ENCODE results near the gene SFSWAP. TPM values are rescaled to one million over a fixed set of nuclear protein-coding genes. Genes with fewer than 3 reads are reported as not detected.

The SFSWAP gene
- total and polyA plus RNA-seq, 4 donors: 6.1 to 21.6 (median 10.1) TPM

GRCh38 chr12:131711551-131712205 is 788 bp downstream of the SFSWAP start:
- peaks cover 11 to 23% (median 18%) of the 10 kb centered on the region in 4 donors for H3K4me1 ChIP-seq (ENCODE audit: control insufficient read depth in 4 of 4, insufficient read depth in 4 of 4, low read length in 3 of 4)
- no peaks in the 10 kb centered on the region for H3K9me3 ChIP-seq (ENCODE audit: control insufficient read depth in 4 of 4, low read length in 3 of 4)
- no peak for DNase-seq (ENCODE audit: low spot score)
- TF ChIP-seq MAX (IDR thresholded peaks at IDR 0.05) (no peak), FOXA1 (IDR thresholded peaks at IDR 0.05) (no peak), REST (IDR thresholded peaks at IDR 0.05) (no peak), GABPA (IDR thresholded peaks at IDR 0.05 in 1 of 2, conservative IDR thresholded peaks at IDR 0.05 in 1 of 2) (no peak), ATF3 (IDR thresholded peaks at IDR 0.05) (no peak)
- 1% methylated on average over 37 of the region's 37 CpGs for WGBS
- no peaks in the 10 kb centered on the region for H3K27me3 ChIP-seq (ENCODE audit: control insufficient read depth in 4 of 4, insufficient read depth in 4 of 4, low read length in 3 of 4)
- no peak overlapping the region for H3K27ac ChIP-seq (ENCODE audit: low read depth in 1 of 2, low read length in 2 of 2)
- H3K4me3 ChIP-seq (ENCODE audit: low read depth in 1 of 3, low read length in 3 of 3): peak overlapping the region; percentile 75 to 91 (median 85)
- H3K9ac ChIP-seq (ENCODE audit: low read depth in 1 of 2, low read length in 2 of 2): peak overlapping the region; percentile 74 to 92
- H3K36me3 ChIP-seq (ENCODE audit: control insufficient read depth in 4 of 4, insufficient read depth in 3 of 4, low read depth in 1 of 4, low read length in 3 of 4): peaks cover 12 to 29% (median 28%) of the 10 kb centered on the region in 4 donors

GRCh38 chr12:131713349-131713748 is 2.5 kb downstream of the SFSWAP start:
- H3K36me3 ChIP-seq (ENCODE audit: control insufficient read depth in 4 of 4, insufficient read depth in 3 of 4, low read depth in 1 of 4, low read length in 3 of 4): peaks cover 14 to 39% (median 37%) of the 10 kb centered on the region in 4 donors
- no peaks in the 10 kb centered on the region for H3K27me3 ChIP-seq (ENCODE audit: control insufficient read depth in 4 of 4, insufficient read depth in 4 of 4, low read length in 3 of 4)
- H3K27ac ChIP-seq (ENCODE audit: low read depth in 1 of 2, low read length in 2 of 2): no peak overlapping the region
- H3K4me1 ChIP-seq (ENCODE audit: control insufficient read depth in 4 of 4, insufficient read depth in 4 of 4, low read length in 3 of 4): peaks cover 11 to 23% (median 18%) of the 10 kb centered on the region in 4 donors
- no peak overlapping the region for H3K9ac ChIP-seq (ENCODE audit: low read depth in 1 of 2, low read length in 2 of 2)
- no peak for DNase-seq (ENCODE audit: low spot score)
- H3K4me3 ChIP-seq (ENCODE audit: low read depth in 1 of 3, low read length in 3 of 3): no peak overlapping the region
- TF ChIP-seq YY1 (IDR thresholded peaks at IDR 0.05) (no peak), RAD21 (IDR thresholded peaks at IDR 0.05) (no peak), EGR1 (IDR thresholded peaks at IDR 0.05; ENCODE audit: low read depth in 2 of 2) (no peak), MAX (IDR thresholded peaks at IDR 0.05) (no peak), HNF4A (conservative IDR thresholded peaks at IDR 0.05) (no peak), RXRA (IDR thresholded peaks at IDR 0.05) (no peak), GABPA (IDR thresholded peaks at IDR 0.05 in 1 of 2, conservative IDR thresholded peaks at IDR 0.05 in 1 of 2) (no peak), SP1 (IDR thresholded peaks at IDR 0.05) (no peak), NR2F2 (IDR thresholded peaks at IDR 0.05) (no peak), TAF1 (conservative IDR thresholded peaks at IDR 0.05) (no peak), ATF3 (IDR thresholded peaks at IDR 0.05) (no peak)
- WGBS: 95% methylated on average over 8 of the region's 8 CpGs
- no peaks in the 10 kb centered on the region for H3K9me3 ChIP-seq (ENCODE audit: control insufficient read depth in 4 of 4, low read length in 3 of 4)
